ENCODE measurements around the gene TPK1.
"Not testable (repeated sequence)": the region's sequence is repeated elsewhere in the genome, so short reads cannot be mapped to it uniquely, and the experiment has no call there.

TPK1 gene

GRCh38 chr7:144641389-144642044 is 194.3 kb downstream of the TPK1 start:
- no peak for FAIRE-seq
- no peak for DNase-seq (ENCODE audit: low spot score)

- no peak for FAIRE-seq
These were observed 203.1 kb downstream of the TPK1 start for GRCh38 chr7:144632724-144633123.

GRCh38 chr7:144629598-144629997 is 206.3 kb downstream of the TPK1 start:
- no peak for FAIRE-seq
- DNase-seq (ENCODE audit: low spot score), result no peak

More at GRCh38 chr7:144632724-144633123, 203.1 kb downstream of the TPK1 start:
- no peak for DNase-seq (ENCODE audit: low spot score)

- no peak for DNase-seq (ENCODE audit: low spot score)
- no peak for FAIRE-seq
These were observed 206.8 kb downstream of the TPK1 start for GRCh38 chr7:144629011-144629410.

GRCh38 chr7:144628176-144628575 is 207.7 kb downstream of the TPK1 start:
- FAIRE-seq, result no peak
- DNase-seq (ENCODE audit: low spot score), result no peak

- DNase-seq (ENCODE audit: low spot score) (no peak), FAIRE-seq (no peak)
These were observed 213.1 kb downstream of the TPK1 start for GRCh38 chr7:144622745-144623144.

GRCh38 chr7:144606261-144606660 is 229.6 kb downstream of the TPK1 start:
- FAIRE-seq (no peak), DNase-seq (ENCODE audit: low spot score) (peak; percentile 10)

GRCh38 chr7:144596953-144597352 is 238.9 kb downstream of the TPK1 start:
- FAIRE-seq (no peak), DNase-seq (ENCODE audit: low spot score) (no peak)

GRCh38 chr7:144594580-144594979 is 241.3 kb downstream of the TPK1 start:
- no peak for FAIRE-seq
- DNase-seq (ENCODE audit: low spot score), result no peak

- DNase-seq (ENCODE audit: low spot score), result no peak
- FAIRE-seq, result no peak
These were observed 247.2 kb downstream of the TPK1 start for GRCh38 chr7:144588559-144589051.

- FAIRE-seq, result no peak
- no peak for DNase-seq (ENCODE audit: low spot score)
These were observed 248.2 kb downstream of the TPK1 start for GRCh38 chr7:144587701-144588100.

- DNase-seq (ENCODE audit: low spot score) (no peak), FAIRE-seq (no peak)
These were observed 251.1 kb downstream of the TPK1 start for GRCh38 chr7:144584726-144585125.

- DNase-seq (ENCODE audit: low spot score), result no peak
- FAIRE-seq, result no peak
These were observed 256.2 kb downstream of the TPK1 start for GRCh38 chr7:144579687-144580086.

GRCh38 chr7:144575456-144575855 is 260.4 kb downstream of the TPK1 start:
- DNase-seq (ENCODE audit: low spot score) (no peak), FAIRE-seq (no peak)

GRCh38 chr7:144574753-144575152 is 261.1 kb downstream of the TPK1 start:
- DNase-seq (ENCODE audit: low spot score); FAIRE-seq: not testable (repeated sequence)

GRCh38 chr7:144568233-144568632 is 267.6 kb downstream of the TPK1 start:
- FAIRE-seq (no peak), DNase-seq (ENCODE audit: low spot score) (no peak)

- FAIRE-seq, result no peak
These were observed 270.3 kb downstream of the TPK1 start for GRCh38 chr7:144565586-144565985.

GRCh38 chr7:144549861-144550260 is 286.0 kb downstream of the TPK1 start:
- no peak for DNase-seq (ENCODE audit: low spot score)
- FAIRE-seq, result no peak

More at GRCh38 chr7:144565586-144565985, 270.3 kb downstream of the TPK1 start:
- DNase-seq (ENCODE audit: low spot score), result no peak

GRCh38 chr7:144548556-144548955 is 287.3 kb downstream of the TPK1 start:
- DNase-seq (ENCODE audit: low spot score), result no peak
- FAIRE-seq, result no peak

- DNase-seq (ENCODE audit: low spot score) (no peak), FAIRE-seq (no peak)
These were observed 288.0 kb downstream of the TPK1 start for GRCh38 chr7:144547888-144548287.

- no peak for DNase-seq (ENCODE audit: low spot score)
- no peak for FAIRE-seq
These were observed 289.1 kb downstream of the TPK1 start for GRCh38 chr7:144546782-144547181.

- FAIRE-seq (no peak), DNase-seq (ENCODE audit: low spot score) (no peak)
These were observed 290.5 kb downstream of the TPK1 start for GRCh38 chr7:144545330-144545729.

- FAIRE-seq, result no peak
- DNase-seq (ENCODE audit: low spot score), result no peak
These were observed 301.0 kb downstream of the TPK1 start for GRCh38 chr7:144534655-144535395.
